Upper lobe of left lung (tissue), 6 donors: ENCODE data around the gene SNAPIN. TPM values are rescaled to one million over a fixed set of nuclear protein-coding genes. Genes with fewer than 3 reads are reported as not detected.
"Not testable (repeated sequence)": the region's sequence is repeated elsewhere in the genome, so short reads cannot be mapped to it uniquely, and the experiment has no call there.

Experiments
- ATAC-seq, 2 donors: fragments of 200-7000 bp; cut with Tn5 transposase; one replicate each; pipeline ENCODE4 v1.9.1; 2022; ENCODE audit warnings: mild to moderate bottlenecking in 2 of 2, moderate library complexity in 2 of 2; ENCODE audit not compliant: low FRiP score in 2 of 2
- DNase-seq, 2 donors: peaks; one replicate each; pipeline ENCODE4 v3.0.0-alpha.2; 2019 to 2020
- H3K27ac ChIP-seq, 4 donors: fragments of 200-600 bp; sonication (generic); one replicate each; pipeline ENCODE4 v1.5.1; 2016 to 2019
- H3K27me3 ChIP-seq, 4 donors: fragments of 200-600 bp; sonication (generic); one replicate each; pipeline ENCODE4 v1.5.1; 2017 to 2019
- H3K36me3 ChIP-seq, 4 donors: fragments of 200-600 bp; sonication (generic); one replicate each; pipeline ENCODE4 v1.5.1; 2016 to 2019
- H3K4me1 ChIP-seq, 4 donors: fragments of 200-600 bp; sonication (generic); one replicate each; pipeline ENCODE4 v1.5.1; 2018 to 2019
- H3K4me3 ChIP-seq, 4 donors: fragments of 200-600 bp; sonication (generic); one replicate each; pipeline ENCODE4 v1.5.1; 2017 to 2019; ENCODE audit warnings: mild to moderate bottlenecking in 2 of 4, moderate library complexity in 1 of 4
- H3K9me3 ChIP-seq, 4 donors: fragments of 200-600 bp; sonication (generic); one replicate each; pipeline ENCODE4 v1.5.1; 2018 to 2019
- EP300 ChIP-seq, 4 donors: sonication (generic); formaldehyde crosslinking; IDR thresholded peaks; one replicate each; pipeline ENCODE4 v1.5.1; 2017; ENCODE audit warnings: antibody characterized with exemption in 4 of 4, control low read depth in 2 of 4
- POLR2A ChIP-seq, 4 donors: fragments of 450-650 bp; IDR thresholded peaks; one replicate each; pipeline ENCODE4 v1.5.1; 2016 to 2017; ENCODE audit warnings: antibody characterized with exemption in 4 of 4, mild to moderate bottlenecking in 2 of 4
- POLR2AphosphoS5 ChIP-seq, 2 donors: sonication (generic); formaldehyde crosslinking; IDR thresholded peaks; one replicate each; pipeline ENCODE4 v1.5.1; 2017; ENCODE audit warnings: antibody characterized with exemption in 2 of 2
- WGBS, 2 donors: methylation state at CpG; one replicate each; pipeline ENCODE4 v1.1.5; 2017 to 2018; 5-methylcytosine and 5-hydroxymethylcytosine counted together
- total RNA-seq, 6 donors: library from RNA; depleted of rRNA in 4 of 6; stranded (reverse); fragments of >200 nt in 4 of 6; gene quantifications; one replicate each; pipeline versions ENCODE4 v1.1.0 to v1.2.1, GENCODE V29; 2016 to 2021
- TF ChIP-seq, protein P1 (sequence below), 6 experiments: fragments of 450-650 bp in 4 of 6; fragments of 200-600 bp in 2 of 6; sonication (generic) in 2 of 6; IDR thresholded peaks; one replicate each; pipeline ENCODE4 v1.5.1; 2016 to 2019; ENCODE audit warnings: antibody characterized with exemption in 6 of 6
- donor health status: DM: no; HTN: no; CAD: no; lungs with moderate emphysema.
- donor health status: DM: no; HTN: yes; CAD: no; lungs with severe emphysema.

Gene SNAPIN
- total RNA-seq, 6 donors from 2014 or later: 13.5 to 44.4 (median 35.2) TPM

DNA sequence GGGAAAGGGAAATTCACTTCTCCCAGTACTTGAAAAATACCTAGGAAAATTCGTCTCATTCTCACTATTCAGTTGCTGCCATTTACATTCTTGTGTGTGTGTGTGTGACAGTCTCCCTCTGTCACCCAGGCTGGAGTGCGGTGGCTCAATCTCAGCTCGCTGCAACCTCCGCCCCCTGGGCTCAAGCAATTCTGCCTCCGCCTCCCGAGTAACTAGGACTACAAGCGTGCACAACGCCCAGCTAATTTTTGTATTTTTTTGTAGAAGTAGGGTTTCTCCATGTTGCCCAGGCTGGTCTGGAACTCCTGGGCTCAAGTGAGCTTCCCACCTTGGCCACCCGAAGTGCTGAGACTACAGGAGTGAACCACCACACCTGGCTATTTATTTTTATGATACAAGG, 1.2 kb downstream of the SNAPIN start:
- no peaks in the 10 kb centered on the region for H3K9me3 ChIP-seq
- H3K4me3 ChIP-seq: peak overlapping the region in 2 of 4 donors; percentile 78 to 95
- H3K27ac ChIP-seq: peak overlapping the region in 1 of 4 donors; percentile 92
- no peaks in the 10 kb centered on the region for H3K27me3 ChIP-seq
- DNase-seq: no peak
- whole genome bisulfite sequencing, 2 donors: 63 to 78% methylated on average over 9 of the region's 9 CpGs
- peaks cover 8 to 18% (median 13%) of the 10 kb centered on the region in 4 donors for H3K4me1 ChIP-seq
- peaks cover 25 to 42% (median 38%) of the 10 kb centered on the region in 4 donors for H3K36me3 ChIP-seq
- TF ChIP-seq EP300 (IDR thresholded peaks at IDR 0.05): no peak
- no peak for TF ChIP-seq POLR2A (IDR thresholded peaks at IDR 0.05)
- TF ChIP-seq, protein P1, sequence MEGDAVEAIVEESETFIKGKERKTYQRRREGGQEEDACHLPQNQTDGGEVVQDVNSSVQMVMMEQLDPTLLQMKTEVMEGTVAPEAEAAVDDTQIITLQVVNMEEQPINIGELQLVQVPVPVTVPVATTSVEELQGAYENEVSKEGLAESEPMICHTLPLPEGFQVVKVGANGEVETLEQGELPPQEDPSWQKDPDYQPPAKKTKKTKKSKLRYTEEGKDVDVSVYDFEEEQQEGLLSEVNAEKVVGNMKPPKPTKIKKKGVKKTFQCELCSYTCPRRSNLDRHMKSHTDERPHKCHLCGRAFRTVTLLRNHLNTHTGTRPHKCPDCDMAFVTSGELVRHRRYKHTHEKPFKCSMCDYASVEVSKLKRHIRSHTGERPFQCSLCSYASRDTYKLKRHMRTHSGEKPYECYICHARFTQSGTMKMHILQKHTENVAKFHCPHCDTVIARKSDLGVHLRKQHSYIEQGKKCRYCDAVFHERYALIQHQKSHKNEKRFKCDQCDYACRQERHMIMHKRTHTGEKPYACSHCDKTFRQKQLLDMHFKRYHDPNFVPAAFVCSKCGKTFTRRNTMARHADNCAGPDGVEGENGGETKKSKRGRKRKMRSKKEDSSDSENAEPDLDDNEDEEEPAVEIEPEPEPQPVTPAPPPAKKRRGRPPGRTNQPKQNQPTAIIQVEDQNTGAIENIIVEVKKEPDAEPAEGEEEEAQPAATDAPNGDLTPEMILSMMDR (IDR thresholded peaks at IDR 0.05): no peak
- TF ChIP-seq POLR2AphosphoS5 (IDR thresholded peaks at IDR 0.05): no peak
- no peak for ATAC-seq

DNA sequence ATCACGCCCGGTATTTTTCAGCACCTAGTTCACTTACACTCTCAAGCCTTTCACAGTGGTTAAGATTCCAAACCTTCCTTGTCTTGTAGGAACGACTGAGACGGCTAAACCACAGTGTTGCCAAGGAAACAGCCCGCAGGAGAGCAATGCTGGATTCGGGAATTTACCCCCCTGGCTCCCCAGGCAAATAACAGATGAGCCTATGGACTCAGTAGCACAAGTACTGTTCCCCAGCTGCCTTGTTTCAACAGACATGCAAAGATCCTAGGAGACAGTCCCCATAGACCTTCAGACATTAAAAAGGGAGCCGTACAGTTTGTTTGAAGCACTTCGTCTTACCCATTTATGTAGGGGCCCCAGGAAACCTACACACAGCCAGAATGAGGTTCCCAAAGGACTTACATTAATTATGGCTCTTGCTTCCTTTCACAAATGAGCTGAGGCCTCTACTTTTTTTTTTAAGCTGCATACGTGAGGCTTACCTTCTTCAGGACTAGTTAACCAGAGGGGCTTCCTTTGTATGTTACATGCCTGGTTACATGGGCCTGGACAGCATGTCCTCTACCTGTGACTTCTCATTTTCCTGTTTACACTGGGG, 2.7 kb downstream of the SNAPIN start:
- Histone ChIP-seq H3K9me3 (no peaks in the 10 kb centered on the region), H3K4me3 (no peak overlapping the region), H3K27ac (no peak overlapping the region), H3K27me3 (no peaks in the 10 kb centered on the region), H3K4me1 (peaks cover 8 to 18% (median 13%) of the 10 kb centered on the region in 4 donors), H3K36me3 (peaks cover 39 to 57% (median 54%) of the 10 kb centered on the region in 4 donors)
- no peak for TF ChIP-seq POLR2A (IDR thresholded peaks at IDR 0.05)
- no peak for TF ChIP-seq EP300 (IDR thresholded peaks at IDR 0.05)
- no peak for TF ChIP-seq POLR2AphosphoS5 (IDR thresholded peaks at IDR 0.05)
- TF ChIP-seq, protein P1 (IDR thresholded peaks at IDR 0.05): no peak
- no peak for ATAC-seq
- DNase-seq: no peak
- 72 to 77% methylated on average over 8 of the region's 9 CpGs for WGBS, 2 donors

DNA sequence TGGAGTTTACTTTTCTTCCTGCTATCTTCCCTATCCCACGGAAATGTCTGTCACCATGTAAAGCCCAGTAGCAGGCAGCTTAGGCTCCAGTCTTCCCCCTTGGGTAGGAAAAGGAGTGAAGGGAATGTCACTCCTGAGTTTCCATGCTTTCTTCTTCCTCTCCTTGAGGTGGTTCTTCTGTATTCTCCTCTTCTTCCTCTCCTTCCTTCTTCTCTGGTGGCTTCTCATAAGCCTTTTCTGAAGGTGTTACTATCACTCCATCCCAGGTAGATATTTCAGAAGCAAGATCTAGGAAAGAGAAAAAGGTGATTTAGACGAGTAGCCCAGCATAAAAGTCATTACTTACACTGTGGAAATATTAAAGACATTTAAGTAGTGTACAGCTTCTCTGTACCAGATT, 3.8 kb downstream of the SNAPIN start:
- H3K36me3 ChIP-seq: peaks cover 49 to 68% (median 65%) of the 10 kb centered on the region in 4 donors
- H3K27me3 ChIP-seq: no peaks in the 10 kb centered on the region
- H3K4me1 ChIP-seq: peaks cover 8 to 18% (median 13%) of the 10 kb centered on the region in 4 donors
- no peak overlapping the region for H3K4me3 ChIP-seq
- DNase-seq (no peak), ATAC-seq (no peak)
- TF ChIP-seq POLR2A (IDR thresholded peaks at IDR 0.05) (no peak), EP300 (IDR thresholded peaks at IDR 0.05) (no peak), POLR2AphosphoS5 (IDR thresholded peaks at IDR 0.05) (no peak)
- TF ChIP-seq, protein P1 (IDR thresholded peaks at IDR 0.05): no peak
- 63% methylated on average over 2 of the region's 2 CpGs for WGBS, 2 donors
- no peaks in the 10 kb centered on the region for H3K9me3 ChIP-seq
- no peak overlapping the region for H3K27ac ChIP-seq

DNA sequence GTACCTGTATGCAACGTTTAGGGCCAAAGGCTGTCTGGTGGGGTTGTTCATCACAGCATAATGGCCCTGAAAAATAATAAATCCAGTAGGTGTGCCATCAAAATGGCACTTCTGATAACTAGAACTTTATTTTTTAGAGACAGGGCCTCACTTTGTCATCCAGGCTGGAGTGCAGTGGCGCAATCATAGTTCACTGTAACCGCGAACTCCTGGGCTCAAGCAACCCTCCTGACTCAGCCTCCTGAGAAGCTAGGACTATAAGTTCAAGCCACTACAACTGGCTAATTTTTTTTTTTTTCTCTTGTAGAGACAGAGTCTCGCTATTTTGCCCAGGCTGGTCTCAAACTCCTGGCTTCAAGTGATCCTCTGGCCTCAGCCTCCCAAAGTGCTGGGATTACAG, 4.7 kb downstream of the SNAPIN start:
- no peak for DNase-seq
- Histone ChIP-seq H3K4me1 (peaks cover 9 to 17% (median 13%) of the 10 kb centered on the region in 4 donors), H3K9me3 (no peaks in the 10 kb centered on the region), H3K27ac (no peak overlapping the region), H3K4me3 (no peak overlapping the region), H3K27me3 (no peaks in the 10 kb centered on the region), H3K36me3 (peaks cover 57 to 77% (median 73%) of the 10 kb centered on the region in 4 donors)
- ATAC-seq: no peak
- TF ChIP-seq EP300 (IDR thresholded peaks at IDR 0.05): no peak
- TF ChIP-seq POLR2A (IDR thresholded peaks at IDR 0.05): no peak
- TF ChIP-seq, protein P1 (IDR thresholded peaks at IDR 0.05): no peak
- TF ChIP-seq POLR2AphosphoS5 (IDR thresholded peaks at IDR 0.05): no peak
- WGBS, 2 donors: 77 to 82% methylated on average over 5 of the region's 5 CpGs

DNA sequence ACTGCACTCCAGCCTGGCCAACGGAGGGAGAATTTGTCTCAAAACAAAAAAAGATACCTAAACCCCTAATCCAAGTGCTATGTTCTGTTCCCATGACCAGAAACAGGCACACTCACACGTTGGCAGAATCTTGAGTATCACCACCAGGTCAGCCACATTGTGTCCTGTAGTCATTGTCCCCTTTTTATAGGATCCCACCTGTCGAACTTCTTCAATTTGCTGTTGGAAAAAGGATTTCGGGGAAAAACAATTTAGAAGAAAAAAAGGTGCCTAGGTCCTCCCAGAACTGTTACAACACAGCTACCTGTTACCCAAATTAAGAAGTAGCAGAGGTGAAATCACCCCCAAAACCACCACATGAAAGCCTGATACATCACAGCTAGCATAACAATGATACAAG, 8.9 kb downstream of the SNAPIN start:
- H3K9me3 ChIP-seq: no peaks in the 10 kb centered on the region
- DNase-seq: no peak
- ATAC-seq: no peak
- no peaks in the 10 kb centered on the region for H3K27me3 ChIP-seq
- H3K4me1 ChIP-seq: peaks cover 8 to 23% (median 19%) of the 10 kb centered on the region in 4 donors
- TF ChIP-seq POLR2AphosphoS5 (IDR thresholded peaks at IDR 0.05) (no peak), EP300 (IDR thresholded peaks at IDR 0.05) (no peak), POLR2A (IDR thresholded peaks at IDR 0.05) (no peak)
- TF ChIP-seq, protein P1 (IDR thresholded peaks at IDR 0.05): no peak
- peaks cover 59 to 73% (median 63%) of the 10 kb centered on the region in 4 donors for H3K36me3 ChIP-seq
- H3K4me3 ChIP-seq: no peak overlapping the region
- H3K27ac ChIP-seq: no peak overlapping the region
- WGBS, 2 donors: 89 to 90% methylated on average over 4 of the region's 4 CpGs

DNA sequence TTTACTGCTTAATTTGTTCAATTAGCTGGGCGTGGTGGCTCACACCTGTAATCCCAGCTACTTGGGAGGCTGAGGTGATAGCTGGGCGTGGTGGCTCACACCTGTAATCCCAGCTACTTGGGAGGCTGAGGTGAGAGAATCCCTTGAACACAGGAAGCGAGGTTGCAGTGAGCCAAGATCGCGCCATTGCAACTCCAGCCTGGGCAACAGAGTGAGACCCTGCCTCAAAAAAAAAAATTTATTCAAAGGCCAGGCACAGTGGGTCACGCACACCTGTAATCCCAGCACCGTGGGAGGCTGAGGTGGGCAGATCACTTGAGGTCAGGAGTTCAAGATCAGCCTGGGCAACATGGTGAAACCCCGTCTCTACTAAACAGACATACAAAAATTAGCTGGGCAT, 10.2 kb downstream of the SNAPIN start:
- not testable (repeated sequence) for H3K4me3 ChIP-seq, DNase-seq, H3K27me3 ChIP-seq, ATAC-seq, H3K9me3 ChIP-seq, H3K27ac ChIP-seq
- H3K4me1 ChIP-seq: peaks cover 8 to 23% (median 19%) of the 10 kb centered on the region in 4 donors
- H3K36me3 ChIP-seq: peaks cover 50 to 61% (median 52%) of the 10 kb centered on the region in 4 donors
- 91 to 96% methylated on average over 8 of the region's 8 CpGs for WGBS, 2 donors
